Omental fat pad (tissue), 4 donors: Measurements from ENCODE around the gene FERMT2. TPM values are rescaled to one million over a fixed set of nuclear protein-coding genes. Genes with fewer than 3 reads are reported as not detected.

Experiments used
- ATAC-seq: fragments of 150-250 bp; one replicate; pipeline ENCODE4 v1.9.1; 2016; ENCODE audit warnings: mild to moderate bottlenecking, moderate library complexity; ENCODE audit not compliant: low FRiP score
- DNase-seq: peaks from one replicate; pipeline ENCODE4 v3.0.0-alpha.2; 2019; ENCODE audit warnings: low spot score
- total RNA-seq, 4 donors: library from RNA; depleted of rRNA; stranded (reverse); fragments of >200 nt; gene quantifications; one replicate each; pipeline ENCODE4 v1.1.0, GENCODE V29; 2016
- TF ChIP-seq, protein P1 (sequence below), 3 donors: fragments of 450-650 bp; IDR thresholded peaks; one replicate each; pipeline ENCODE4 v1.5.1; 2016 to 2017; ENCODE audit warnings: antibody characterized with exemption in 3 of 3, mild to moderate bottlenecking in 3 of 3, moderate library complexity in 2 of 3

The FERMT2 gene
- total RNA-seq, 4 donors from 2014 or later = 158 to 209 (median 164) TPM

DNA sequence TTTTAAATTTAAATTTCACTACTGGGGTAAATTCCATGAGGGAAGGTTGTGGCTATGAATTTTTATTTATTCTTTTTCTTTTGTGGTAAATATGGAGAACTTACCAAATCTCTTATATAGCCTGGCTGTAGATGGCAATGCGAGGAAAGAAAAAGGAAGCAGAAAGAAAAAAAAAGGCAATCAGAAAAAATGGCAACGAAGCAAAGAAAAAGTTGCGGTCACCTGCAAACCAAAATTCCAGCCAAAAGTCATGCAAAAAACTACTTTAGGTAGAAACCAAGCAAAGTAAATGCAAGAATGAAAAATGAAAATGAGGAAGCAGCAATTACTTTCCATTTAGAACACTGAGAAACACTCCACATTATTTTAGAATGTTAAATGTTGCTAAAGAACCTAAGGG is 89.9 kb downstream of the FERMT2 start:
- DNase-seq = no peak
- no peak for ATAC-seq
- TF ChIP-seq, protein P1, sequence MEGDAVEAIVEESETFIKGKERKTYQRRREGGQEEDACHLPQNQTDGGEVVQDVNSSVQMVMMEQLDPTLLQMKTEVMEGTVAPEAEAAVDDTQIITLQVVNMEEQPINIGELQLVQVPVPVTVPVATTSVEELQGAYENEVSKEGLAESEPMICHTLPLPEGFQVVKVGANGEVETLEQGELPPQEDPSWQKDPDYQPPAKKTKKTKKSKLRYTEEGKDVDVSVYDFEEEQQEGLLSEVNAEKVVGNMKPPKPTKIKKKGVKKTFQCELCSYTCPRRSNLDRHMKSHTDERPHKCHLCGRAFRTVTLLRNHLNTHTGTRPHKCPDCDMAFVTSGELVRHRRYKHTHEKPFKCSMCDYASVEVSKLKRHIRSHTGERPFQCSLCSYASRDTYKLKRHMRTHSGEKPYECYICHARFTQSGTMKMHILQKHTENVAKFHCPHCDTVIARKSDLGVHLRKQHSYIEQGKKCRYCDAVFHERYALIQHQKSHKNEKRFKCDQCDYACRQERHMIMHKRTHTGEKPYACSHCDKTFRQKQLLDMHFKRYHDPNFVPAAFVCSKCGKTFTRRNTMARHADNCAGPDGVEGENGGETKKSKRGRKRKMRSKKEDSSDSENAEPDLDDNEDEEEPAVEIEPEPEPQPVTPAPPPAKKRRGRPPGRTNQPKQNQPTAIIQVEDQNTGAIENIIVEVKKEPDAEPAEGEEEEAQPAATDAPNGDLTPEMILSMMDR (IDR thresholded peaks at IDR 0.05) = no peak

DNA sequence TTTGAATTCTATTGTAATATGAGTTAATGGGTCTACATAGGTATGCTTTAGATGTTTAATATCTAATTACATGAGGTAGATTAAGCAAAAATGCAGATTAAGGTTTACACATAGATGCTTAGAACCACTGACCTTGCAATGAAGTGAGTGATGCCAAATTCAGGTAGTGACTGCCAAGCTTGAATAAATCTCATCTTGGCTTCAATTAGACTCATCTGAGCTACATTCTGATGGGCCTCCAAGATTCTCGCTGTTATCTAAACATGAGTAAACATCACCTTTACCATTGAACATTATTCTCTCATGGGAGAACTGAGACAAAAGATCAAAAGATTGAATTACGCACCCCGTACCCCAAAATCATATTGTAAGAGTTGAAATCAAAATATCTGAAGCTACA is 90.6 kb downstream of the FERMT2 start:
- no peak for ATAC-seq
- TF ChIP-seq, protein P1 (IDR thresholded peaks at IDR 0.05) = no peak
- DNase-seq = no peak

DNA sequence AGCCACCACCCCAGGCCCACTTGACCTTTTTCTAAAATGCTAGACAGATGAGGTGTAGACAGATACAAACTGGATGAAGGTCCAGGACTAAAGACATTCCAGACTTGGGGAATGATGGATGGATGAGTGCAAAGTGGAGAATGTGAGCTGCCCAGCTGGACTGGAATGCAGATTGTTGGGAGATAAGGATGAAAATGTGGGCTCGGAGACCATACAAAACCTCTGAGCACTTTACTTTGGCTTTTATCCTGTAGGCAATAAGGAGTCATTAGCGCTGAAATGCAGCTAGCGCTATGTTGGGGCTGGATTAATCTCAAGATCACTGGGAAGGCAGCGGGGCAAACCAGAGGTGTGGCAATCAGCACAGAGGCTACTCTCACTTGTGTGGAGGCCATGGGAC is 94.7 kb downstream of the FERMT2 start:
- TF ChIP-seq, protein P1 (IDR thresholded peaks at IDR 0.05) = no peak
- no peak for ATAC-seq
- DNase-seq = no peak

DNA sequence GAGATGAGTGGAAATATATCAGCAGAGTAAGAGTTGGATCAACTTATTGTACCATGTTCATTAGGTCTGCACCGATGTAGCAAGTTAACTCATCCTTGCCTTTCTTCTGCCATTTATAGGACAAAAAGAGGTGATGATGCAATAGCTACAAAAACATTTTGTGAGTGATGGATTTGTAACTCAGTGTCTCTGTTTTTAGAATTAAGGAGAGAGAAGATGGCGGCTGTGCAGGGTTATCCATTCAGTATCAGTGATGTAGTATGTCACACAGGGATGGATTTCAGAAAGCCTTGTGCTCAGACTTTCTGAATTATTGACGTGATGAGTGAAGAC is 97.4 kb downstream of the FERMT2 start:
- no peak for ATAC-seq
- TF ChIP-seq, protein P1 (IDR thresholded peaks at IDR 0.05) = no peak
- no peak for DNase-seq

DNA sequence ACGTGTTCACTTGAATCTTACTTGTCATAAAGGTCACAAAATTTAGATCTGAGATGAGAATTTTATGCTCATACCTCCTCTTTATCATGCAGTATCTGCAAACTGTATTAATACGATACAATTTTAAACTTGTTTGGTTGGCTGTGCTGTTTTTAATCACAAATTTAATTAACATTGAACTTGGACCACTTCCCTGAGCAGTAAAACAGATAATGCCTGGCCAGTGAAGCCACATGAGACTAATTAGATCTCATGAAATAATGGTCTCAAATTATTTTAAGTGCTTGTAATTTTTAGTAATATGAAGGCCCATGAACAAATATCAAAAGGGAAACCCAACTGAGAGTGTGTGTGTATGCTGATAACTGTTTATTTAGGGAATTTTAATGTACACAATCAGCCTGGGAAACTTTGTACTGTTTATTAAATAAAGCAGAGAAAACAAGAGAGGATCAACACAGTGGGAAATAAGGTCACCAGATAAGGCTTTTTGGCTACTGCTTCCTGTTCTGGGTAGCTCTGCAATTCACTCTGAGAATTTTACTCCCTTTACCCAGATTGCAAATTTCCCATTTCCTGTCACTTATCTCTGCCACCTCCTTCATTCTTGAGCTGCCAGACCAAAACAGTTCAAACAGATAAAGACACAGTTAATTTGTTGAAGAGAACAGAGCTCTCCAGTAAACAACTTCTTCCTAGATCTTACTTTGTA is 97.9 kb downstream of the FERMT2 start:
- no peak for ATAC-seq
- TF ChIP-seq, protein P1 (IDR thresholded peaks at IDR 0.05) = no peak
- no peak for DNase-seq

DNA sequence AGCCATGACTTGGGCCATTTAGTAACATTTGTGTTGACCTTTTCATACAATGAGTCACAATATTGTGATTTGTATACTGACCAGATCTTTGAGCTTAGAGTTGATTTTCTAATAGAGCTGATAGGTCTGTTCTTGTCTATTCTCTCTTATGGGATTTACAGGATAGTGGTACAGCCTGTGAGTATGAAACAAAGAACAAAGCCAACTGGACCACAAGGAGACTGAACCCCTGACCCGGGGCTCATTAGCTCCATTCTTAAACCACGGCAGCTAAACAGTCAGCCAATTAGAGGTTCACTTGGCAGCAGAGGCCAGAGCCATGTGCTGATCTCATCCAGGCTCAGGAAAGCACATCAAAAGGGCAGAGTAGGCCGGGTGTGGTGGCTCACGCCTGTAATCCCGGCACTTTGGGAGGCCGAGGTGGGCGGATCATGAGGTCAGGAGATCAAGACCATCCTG is 100.4 kb downstream of the FERMT2 start:
- ATAC-seq (no peak), DNase-seq (no peak)

DNA sequence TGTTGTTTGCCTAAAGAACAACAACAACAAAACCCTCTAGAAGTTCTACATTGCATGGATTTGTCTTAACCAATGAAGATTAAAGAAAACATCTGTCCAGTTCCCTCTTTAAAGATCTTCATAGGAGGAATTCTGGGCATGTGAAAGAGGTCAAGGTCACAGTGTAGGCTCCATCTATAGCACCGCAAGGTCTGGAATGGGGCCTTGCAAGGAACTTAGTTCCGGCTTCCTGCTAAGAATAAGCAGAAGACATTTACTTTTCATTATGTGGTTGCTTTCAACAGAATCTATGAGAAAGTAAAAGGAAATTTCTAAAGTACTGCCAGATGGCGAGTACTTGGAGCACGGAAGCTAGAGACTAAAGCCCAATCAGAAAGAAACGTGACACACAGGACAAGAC is 102.2 kb downstream of the FERMT2 start:
- TF ChIP-seq, protein P1 (IDR thresholded peaks at IDR 0.05) = no peak
- no peak for DNase-seq
- no peak for ATAC-seq

More for the DNA sequence above, 100.4 kb downstream of the FERMT2 start:
- TF ChIP-seq, protein P1 (IDR thresholded peaks at IDR 0.05) = no peak
